GM18870 (cell line): ENCODE measurements around the gene ZBTB48.
"Not testable (repeated sequence)": the region's sequence is repeated elsewhere in the genome, so short reads cannot be mapped to it uniquely, and the experiment has no call there.

Experiments used
- ATAC-seq: cut with Tn5 transposase; IDR thresholded peaks from one replicate; pipeline ENCODE4 v1.9.1; 2021; ENCODE audit warnings: moderate library complexity; ENCODE audit not compliant: unreplicated experiment

Gene ZBTB48

DNA sequence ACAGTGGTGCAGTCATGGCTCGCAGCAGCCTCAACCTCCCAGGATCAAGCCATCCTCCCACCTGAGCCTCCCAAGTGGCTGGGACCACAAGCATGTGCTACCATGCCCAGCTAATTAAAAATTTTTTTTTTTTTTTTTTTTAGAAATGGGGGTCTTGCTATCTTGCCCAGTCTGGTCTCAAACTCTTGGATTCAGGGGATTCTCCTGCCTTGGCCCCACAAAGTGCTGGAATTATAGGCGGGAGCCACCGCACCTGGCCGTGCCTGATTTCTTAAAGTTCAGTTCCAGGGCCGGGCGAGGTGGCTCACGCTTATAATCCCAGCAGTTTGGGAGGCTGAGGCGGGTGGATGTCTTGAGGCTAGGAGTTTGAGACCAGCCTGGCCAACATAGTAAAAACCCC is 51.3 kb downstream of the ZBTB48 start:
- no peak for ATAC-seq

DNA sequence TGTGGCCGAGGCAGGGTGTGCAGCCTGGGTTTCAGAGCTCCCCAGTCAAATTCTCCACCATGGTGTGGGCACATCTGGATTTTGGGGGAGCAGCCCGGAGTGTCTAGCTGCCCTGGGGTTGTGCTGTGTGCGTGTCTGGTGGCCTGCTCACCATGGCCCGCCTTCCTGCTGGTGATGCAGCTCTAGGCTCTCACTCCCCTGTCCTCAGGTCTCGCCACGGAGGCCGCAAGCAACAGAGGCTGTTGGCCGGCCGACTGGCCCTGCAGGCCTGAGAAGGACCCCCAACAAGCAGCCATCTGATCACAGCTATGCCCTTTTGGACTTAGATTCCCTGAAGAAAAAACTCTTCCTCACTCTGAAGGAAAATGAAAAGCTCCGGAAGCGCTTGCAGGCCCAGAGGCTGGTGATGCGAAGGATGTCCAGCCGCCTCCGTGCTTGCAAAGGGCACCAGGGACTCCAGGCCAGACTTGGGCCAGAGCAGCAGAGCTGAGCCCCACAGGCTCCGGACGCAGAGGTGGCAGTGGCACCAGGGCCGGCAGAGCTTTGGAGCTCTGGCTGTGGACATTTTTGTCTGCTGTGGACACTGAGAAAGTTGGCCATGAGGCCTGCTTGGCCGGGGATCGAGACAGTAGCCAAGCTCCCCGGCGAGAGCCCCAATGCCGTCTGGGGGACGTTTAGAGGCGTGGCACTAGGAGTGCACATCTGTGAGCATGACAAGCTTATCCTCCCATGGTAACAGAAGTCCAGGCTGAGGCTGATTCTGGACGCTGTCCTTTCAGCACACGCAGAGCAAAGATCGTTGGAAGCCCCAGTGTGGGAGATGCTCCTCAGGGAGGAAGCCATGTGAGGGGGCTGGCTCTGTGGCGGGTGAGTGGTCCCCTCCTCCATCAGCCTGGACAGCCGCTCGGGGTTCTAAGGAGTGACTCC is 53.1 kb downstream of the ZBTB48 start:
- ATAC-seq: no peak

DNA sequence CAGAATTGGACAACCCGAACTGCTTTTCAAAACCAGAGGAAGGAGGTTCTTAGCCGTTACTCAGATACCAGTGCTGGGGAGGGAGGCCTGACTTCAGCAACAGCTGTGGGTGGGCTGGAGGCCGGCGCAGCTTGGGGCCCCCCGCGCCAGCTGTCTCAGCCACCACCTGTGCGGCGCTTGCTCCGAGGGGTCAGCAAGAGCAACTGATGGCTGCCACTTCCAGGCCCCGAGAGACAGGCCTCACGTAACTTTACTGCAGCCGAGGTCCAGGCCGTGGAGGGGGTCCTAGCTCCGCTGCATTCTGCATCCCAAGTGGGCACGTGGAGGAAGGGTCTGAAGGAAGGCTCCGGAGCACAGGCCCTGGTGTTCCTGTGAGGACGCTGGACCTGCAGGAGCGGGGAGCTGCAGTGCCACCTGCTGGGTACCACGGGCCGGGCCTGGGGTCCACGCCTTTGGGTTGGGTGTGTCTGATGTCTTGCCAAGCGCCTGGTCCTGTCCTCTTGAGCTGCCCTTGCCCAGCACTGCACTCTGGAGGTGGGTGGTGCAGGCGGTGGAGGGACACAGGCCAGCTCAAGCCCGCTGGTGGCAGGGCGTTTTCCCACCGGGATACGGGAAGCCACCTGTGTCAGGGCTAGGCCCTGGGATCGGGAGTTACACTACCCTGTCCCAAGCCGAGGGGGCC is 54.7 kb downstream of the ZBTB48 start:
- ATAC-seq: no peak

DNA sequence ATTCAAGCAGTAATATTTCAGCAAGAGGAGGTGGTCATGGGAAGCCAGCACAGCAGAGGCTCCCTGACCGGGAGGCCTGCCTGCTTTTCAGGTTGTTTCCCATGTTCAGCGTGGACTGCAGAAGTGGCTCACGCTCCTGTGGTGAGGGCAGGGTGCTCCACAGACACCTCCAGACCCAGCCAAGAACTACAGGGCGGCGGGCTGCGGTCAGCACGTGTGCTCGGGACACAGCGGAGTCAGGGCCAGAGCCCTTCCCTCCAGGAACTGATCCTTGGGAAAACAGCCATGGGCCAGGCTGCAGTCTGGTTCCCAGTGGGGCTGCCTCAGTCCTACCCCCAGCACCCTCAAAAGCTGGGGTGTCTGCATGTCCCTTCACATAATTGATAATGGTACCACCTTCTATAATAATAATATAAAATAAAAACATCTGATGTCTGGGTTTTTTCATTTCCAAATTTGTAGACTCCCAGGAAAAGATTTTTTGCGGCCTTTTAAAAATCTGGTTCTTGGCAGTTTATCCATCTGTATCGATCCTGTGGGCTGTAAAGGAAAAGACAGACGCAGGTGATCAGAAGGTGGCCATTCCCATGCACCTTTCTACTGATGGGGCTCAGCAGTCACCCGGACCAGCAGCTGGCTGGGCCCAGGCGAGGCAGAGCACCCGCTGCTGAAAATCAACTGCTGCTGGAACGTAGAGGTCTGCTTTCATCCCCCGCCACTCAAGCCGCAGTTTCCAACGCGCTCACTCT is 55.5 kb downstream of the ZBTB48 start:
- no peak for ATAC-seq

DNA sequence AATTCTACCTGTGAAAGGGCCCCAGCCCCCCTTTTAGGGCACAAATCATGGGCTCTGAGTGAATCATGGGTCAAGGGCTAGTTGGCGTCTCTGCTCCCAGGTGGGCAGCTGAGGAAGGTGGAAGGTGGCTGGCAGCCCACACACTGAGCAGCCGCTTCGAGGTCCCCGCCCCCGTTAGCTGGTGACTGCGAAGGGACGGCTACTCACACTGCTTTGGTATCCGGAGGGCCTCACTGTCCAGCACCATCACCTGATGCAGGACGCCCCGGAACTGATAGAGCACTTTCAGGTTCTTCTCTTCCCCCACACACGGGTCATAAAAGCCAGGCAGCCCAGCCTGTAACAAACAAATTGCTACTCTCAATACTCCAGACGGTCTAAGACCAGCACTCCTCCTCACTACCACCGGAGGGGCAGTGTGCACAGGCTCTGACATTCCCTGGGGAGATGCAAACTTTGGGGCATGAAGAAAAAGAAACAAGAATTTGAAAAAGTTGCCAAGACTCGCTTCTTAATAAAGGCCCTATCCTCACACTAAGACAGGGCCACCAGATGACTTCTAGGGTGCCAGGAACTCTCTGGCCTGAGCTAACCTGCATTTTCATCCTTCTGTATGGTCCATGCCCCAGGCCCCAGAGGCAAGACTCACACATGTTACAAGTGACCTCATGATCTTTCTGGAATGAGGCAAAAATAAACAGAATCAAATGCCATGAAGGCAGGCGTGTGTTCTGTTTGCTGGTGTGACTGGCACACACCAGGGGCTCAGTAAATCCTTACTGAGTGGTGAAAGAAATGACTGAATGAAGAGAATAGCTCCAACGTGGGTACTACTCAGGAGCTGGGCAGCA is 56.3 kb downstream of the ZBTB48 start:
- ATAC-seq: no peak

DNA sequence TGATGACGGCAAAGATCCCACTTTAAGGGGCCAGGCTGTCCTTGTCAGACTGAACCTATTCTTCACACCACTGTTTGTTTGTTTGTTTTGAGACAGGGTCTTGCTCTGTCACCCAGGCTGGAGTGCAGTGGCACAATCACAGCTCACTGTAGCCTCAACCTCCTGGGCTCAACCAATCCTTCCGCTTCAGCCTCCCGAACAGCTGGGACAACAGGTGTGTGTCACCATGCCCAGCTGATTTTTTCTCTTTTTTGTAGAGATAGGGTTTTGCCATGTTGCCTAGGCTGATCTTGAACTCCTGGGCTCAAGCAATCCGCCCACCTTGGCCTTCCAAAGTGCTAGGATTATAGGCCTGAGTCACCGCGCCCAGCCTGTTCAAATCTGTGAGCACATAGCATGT is 57.0 kb downstream of the ZBTB48 start:
- ATAC-seq: not testable (repeated sequence)

DNA sequence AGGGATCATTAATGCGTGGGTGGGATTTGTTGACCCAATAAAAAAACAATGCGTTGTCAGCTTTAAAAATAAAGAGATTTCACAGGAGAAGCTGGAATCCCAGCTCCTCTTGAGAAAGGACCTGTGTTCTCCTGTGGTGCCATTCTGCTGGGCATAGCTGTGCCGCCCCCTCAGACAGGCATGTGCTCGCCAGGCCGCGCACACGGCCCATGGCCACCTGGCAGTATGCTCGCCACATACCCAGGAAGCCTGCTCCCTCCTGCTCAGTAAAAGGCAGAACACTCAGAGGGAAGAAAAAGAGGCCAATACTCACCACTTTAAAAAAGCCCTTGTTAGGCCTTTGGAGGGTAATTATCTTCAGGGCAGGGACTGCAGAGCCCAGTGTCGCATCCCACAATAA is 58.0 kb downstream of the ZBTB48 start:
- ATAC-seq: no peak

DNA sequence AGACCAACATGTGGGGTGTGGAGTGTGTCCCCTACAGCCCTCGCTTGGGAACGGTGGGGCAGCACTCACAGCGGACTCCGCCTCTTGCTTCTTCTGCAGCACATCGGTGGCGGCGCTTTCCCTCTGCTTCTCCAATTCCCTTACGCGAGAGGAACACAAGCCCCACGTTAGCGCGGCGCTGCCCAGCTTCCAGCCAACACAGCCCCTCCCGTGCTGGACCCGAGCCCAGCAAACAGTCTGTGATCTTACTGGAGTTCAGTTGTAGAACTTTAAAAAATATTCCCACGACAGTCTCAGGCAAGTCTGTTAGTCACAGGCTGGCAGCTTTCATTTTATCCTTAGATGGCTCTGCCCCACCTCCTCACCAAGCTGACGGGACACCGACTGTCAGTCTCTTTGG is 58.4 kb downstream of the ZBTB48 start:
- no peak for ATAC-seq
